K562 (cell line): ENCODE measurements around the gene VPS26A. TPM values are rescaled to one million over a fixed set of nuclear protein-coding genes. Genes with fewer than 3 reads are reported as not detected.

Source experiments
- BRCA1 ChIP-seq, 2 experiments: fragments of 450-650 bp in 1 of 2; sonication (generic) in 1 of 2; formaldehyde crosslinking in 1 of 2; IDR thresholded peaks; 2 replicates each; pipeline versions ENCODE4 v1.5.0 to v1.6.1; 2017 to 2020; ENCODE audit warnings: mild to moderate bottlenecking in 1 of 2, missing genetic modification reagents in 1 of 2
- CBX8 ChIP-seq: fragments of 200-600 bp; sonication (generic); IDR thresholded peaks from 2 replicates; pipeline ENCODE4 v1.6.1; 2012; ENCODE audit warnings: borderline replicate concordance, mixed run types, low read depth, mild to moderate bottlenecking, moderate library complexity, mixed read lengths, low read length, control low read depth, inconsistent platforms; ENCODE audit not compliant: poor library complexity, severe bottlenecking; ENCODE audit errors: extremely low read depth
- CTCF ChIP-seq, 3 experiments: IDR thresholded peaks in 2 of 3; conservative IDR thresholded peaks in 1 of 3; 2 replicates each; pipeline ENCODE4 v1.5.1; 2011 to 2012; ENCODE audit warnings: low read length in 3 of 3, mild to moderate bottlenecking in 3 of 3, control low read depth in 2 of 3, improper control_type of control experiment in 1 of 3, inconsistent platforms in 1 of 3, low read depth in 1 of 3, mixed read lengths in 1 of 3, moderate library complexity in 1 of 3; ENCODE audit not compliant: insufficient read depth in 2 of 3
- FOXK1 ChIP-seq: sonication (generic); formaldehyde crosslinking; IDR thresholded peaks from 2 replicates; pipeline ENCODE4 v1.8.0; 2022; ENCODE audit warnings: missing genetic modification reagents, mild to moderate bottlenecking, borderline replicate concordance
- FOXM1 ChIP-seq, 2 experiments: fragments of 450-650 bp in 1 of 2; sonication (generic) in 1 of 2; formaldehyde crosslinking in 1 of 2; IDR thresholded peaks; 2 replicates each; pipeline versions ENCODE4 v1.6.1 to v1.9.0; 2017 to 2022; ENCODE audit warnings: low read depth in 2 of 2, mild to moderate bottlenecking in 2 of 2, missing genetic modification reagents in 1 of 2, moderate library complexity in 1 of 2
- HLTF ChIP-seq: fragments of 450-650 bp; IDR thresholded peaks from 2 replicates; pipeline ENCODE4 v1.6.1; 2016
- HMG20B ChIP-seq: fragments of 250-450 bp; sonication (Bioruptor Pico); IDR thresholded peaks from 2 replicates; pipeline ENCODE4 v1.5.0; 2021; ENCODE audit warnings: mild to moderate bottlenecking
- MTA1 ChIP-seq: fragments of 450-650 bp; IDR thresholded peaks from 2 replicates; pipeline ENCODE4 v1.6.1; 2017; ENCODE audit warnings: borderline replicate concordance
- NELFE ChIP-seq: IDR thresholded peaks from 2 replicates; pipeline ENCODE4 v1.6.1; 2011; ENCODE audit warnings: mild to moderate bottlenecking; ENCODE audit not compliant: insufficient read depth, insufficient read length
- NFE2L1 ChIP-seq: fragments of 450-650 bp; IDR thresholded peaks from 2 replicates; pipeline ENCODE4 v1.6.1; 2016; ENCODE audit warnings: missing genetic modification characterization, low read depth, mild to moderate bottlenecking, missing compliant biosample characterization, moderate library complexity, borderline replicate concordance
- OTX1 ChIP-seq: fragments of 450-650 bp; formaldehyde crosslinking; IDR thresholded peaks from 2 replicates; pipeline ENCODE4 v1.4.0; 2022; ENCODE audit warnings: mild to moderate bottlenecking
- PHF8 ChIP-seq: fragments of 200-600 bp; sonication (generic); IDR thresholded peaks from 2 replicates; pipeline ENCODE4 v1.6.1; 2012; ENCODE audit warnings: mixed run types, mild to moderate bottlenecking, inconsistent platforms, low read length, moderate library complexity, borderline replicate concordance
- RCOR1 ChIP-seq, 2 experiments: IDR thresholded peaks; 2 replicates each; pipeline ENCODE4 v1.6.1; 2012; ENCODE audit warnings: low read depth in 2 of 2, low read length in 2 of 2, borderline replicate concordance in 1 of 2, improper control_type of control experiment in 1 of 2
- polyA plus RNA-seq, 8 experiments: library from polyadenylated mRNA; depleted of rRNA in 4 of 8; stranded (reverse) in 5 of 8; unstranded in 3 of 8; fragments of >200 nt; fragmentation: Nextera tagmentation in 2 of 8; fragmentation: Illumina TruSeq in 1 of 8; extraction: Ambion mirVana in 2 of 8; extraction: Trizol in 1 of 8; gene quantifications; 2 replicates each; pipeline versions ENCODE4 v1.2.1 to v1.2.3, GENCODE V29; 2011 to 2014; ENCODE audit warnings: inconsistent platforms in 1 of 8, missing spikeins in 1 of 8
- total RNA-seq, 7 experiments: library from RNA; depleted of rRNA in 6 of 7; stranded (reverse); fragments of >200 nt in 6 of 7; fragmentation: Illumina TruSeq in 2 of 7; extraction: Trizol in 2 of 7; gene quantifications; 2 replicates each; pipeline versions ENCODE4 v1.2.1 to v1.2.3, GENCODE V29; 2011 to 2021; ENCODE audit warnings: low replicate concordance in 1 of 7
- TF ChIP-seq, protein P1 (sequence below): sonication (generic); formaldehyde crosslinking; IDR thresholded peaks from 2 replicates; pipeline ENCODE4 v1.8.0; 2023; ENCODE audit warnings: missing genetic modification reagents, mild to moderate bottlenecking, borderline replicate concordance
- TF ChIP-seq, protein P2 (sequence below): fragments of 250-450 bp; sonication (Bioruptor Pico); IDR thresholded peaks from 2 replicates; pipeline ENCODE4 v1.5.0; 2021; ENCODE audit warnings: mild to moderate bottlenecking, moderate library complexity

The VPS26A gene
- total and polyA plus RNA-seq, 9 of the 15 experiments (the other 6 are each of a cell fraction or from before 2014, with no cell fraction given), result 47.1 to 137 (median 69.3) TPM

- TF ChIP-seq, protein P1, sequence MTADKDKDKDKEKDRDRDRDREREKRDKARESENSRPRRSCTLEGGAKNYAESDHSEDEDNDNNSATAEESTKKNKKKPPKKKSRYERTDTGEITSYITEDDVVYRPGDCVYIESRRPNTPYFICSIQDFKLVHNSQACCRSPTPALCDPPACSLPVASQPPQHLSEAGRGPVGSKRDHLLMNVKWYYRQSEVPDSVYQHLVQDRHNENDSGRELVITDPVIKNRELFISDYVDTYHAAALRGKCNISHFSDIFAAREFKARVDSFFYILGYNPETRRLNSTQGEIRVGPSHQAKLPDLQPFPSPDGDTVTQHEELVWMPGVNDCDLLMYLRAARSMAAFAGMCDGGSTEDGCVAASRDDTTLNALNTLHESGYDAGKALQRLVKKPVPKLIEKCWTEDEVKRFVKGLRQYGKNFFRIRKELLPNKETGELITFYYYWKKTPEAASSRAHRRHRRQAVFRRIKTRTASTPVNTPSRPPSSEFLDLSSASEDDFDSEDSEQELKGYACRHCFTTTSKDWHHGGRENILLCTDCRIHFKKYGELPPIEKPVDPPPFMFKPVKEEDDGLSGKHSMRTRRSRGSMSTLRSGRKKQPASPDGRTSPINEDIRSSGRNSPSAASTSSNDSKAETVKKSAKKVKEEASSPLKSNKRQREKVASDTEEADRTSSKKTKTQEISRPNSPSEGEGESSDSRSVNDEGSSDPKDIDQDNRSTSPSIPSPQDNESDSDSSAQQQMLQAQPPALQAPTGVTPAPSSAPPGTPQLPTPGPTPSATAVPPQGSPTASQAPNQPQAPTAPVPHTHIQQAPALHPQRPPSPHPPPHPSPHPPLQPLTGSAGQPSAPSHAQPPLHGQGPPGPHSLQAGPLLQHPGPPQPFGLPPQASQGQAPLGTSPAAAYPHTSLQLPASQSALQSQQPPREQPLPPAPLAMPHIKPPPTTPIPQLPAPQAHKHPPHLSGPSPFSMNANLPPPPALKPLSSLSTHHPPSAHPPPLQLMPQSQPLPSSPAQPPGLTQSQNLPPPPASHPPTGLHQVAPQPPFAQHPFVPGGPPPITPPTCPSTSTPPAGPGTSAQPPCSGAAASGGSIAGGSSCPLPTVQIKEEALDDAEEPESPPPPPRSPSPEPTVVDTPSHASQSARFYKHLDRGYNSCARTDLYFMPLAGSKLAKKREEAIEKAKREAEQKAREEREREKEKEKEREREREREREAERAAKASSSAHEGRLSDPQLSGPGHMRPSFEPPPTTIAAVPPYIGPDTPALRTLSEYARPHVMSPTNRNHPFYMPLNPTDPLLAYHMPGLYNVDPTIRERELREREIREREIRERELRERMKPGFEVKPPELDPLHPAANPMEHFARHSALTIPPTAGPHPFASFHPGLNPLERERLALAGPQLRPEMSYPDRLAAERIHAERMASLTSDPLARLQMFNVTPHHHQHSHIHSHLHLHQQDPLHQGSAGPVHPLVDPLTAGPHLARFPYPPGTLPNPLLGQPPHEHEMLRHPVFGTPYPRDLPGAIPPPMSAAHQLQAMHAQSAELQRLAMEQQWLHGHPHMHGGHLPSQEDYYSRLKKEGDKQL (CRISPR knock-in tag), result no peak
- no peak for TF ChIP-seq RCOR1 (IDR thresholded peaks at IDR 0.05; ENCODE audit: borderline replicate concordance in 1 of 2, low read depth in 2 of 2, low read length in 2 of 2)
- TF ChIP-seq MTA1, result no peak
- TF ChIP-seq BRCA1 (IDR thresholded peaks at IDR 0.05), result no peak
- 0 out of 2 replicates have a peak, but pooled peaks have one; percentile 14 for TF ChIP-seq BRCA1 (CRISPR knock-in tag; IDR thresholded peaks at IDR 0.05)
- TF ChIP-seq HLTF, result no peak
- TF ChIP-seq, protein P2, sequence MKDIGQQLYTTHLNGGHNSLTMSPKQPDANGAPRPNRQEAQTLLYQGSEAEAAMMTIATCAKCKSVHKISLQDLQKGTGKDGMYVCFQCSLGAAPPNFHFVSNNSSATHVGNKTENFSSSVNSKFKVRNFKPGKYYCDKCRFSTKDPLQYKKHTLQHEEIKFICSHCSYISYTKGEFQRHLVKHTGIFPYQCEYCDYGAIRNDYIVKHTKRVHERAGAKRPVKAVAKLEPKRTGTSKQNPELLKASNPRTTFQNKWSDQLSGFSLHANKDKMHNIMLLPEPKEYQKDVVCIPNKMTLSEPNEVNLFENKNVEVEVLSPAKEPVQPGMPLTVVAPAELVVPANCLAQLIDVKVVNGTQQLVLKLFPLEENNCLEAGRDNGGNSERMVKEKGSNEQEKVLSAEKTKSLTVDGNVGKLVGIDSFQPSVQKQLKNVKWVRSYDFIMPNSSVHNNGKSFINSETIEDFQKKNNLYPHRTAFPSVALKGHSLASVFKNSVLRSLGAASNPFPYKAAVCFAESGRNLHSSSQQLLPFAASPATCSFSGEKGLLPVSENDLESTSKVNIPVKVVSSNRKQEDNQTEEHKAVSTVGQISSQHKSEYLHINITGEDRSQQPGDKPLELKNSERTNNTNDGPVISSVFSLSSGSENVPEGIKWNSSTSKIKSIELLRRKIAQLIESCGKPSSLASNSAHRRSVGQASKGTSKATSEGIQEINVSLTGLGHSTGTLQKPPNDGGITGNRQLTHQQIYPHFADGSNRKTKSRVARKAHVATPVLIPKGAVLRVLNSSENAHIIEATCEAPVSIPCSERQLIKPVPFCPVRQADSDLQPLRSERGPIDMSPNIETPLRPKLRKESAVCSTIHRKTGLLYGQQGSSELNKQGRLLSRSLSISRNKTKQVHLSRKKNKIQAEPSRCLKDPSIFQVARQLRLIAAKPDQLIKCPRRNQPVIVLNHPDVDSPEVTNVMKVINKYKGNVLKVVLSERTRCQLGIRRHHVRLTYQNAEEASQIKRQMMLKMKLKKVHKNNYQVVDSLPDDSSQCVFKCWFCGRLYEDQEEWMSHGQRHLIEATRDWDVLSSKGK (CRISPR knock-in tag), result no peak
- TF ChIP-seq NFE2L1, result no peak
- no peak for TF ChIP-seq HMG20B (CRISPR knock-in tag)
- no peak for TF ChIP-seq OTX1 (CRISPR knock-in tag)
- TF ChIP-seq CTCF (IDR thresholded peaks at IDR 0.05 in 2 of 3, conservative IDR thresholded peaks at IDR 0.05 in 1 of 3; ENCODE audit: insufficient read depth in 2 of 3, low read depth in 1 of 3, low read length in 3 of 3), result 0 out of 6 replicates have a peak, but pooled peaks of 1 of the 3 experiments have one; percentile 2
- TF ChIP-seq NELFE, result no peak
- no peak for TF ChIP-seq PHF8
- TF ChIP-seq FOXM1 (IDR thresholded peaks at IDR 0.05; ENCODE audit: low read depth), result no peak
- TF ChIP-seq FOXM1 (CRISPR knock-in tag; IDR thresholded peaks at IDR 0.05; ENCODE audit: low read depth), result no peak
- TF ChIP-seq CBX8, result no peak
- 0 out of 2 replicates have a peak, but pooled peaks have one; percentile 39 for TF ChIP-seq FOXK1
Observed at GRCh38 chr10:69180525-69181204, 56.7 kb downstream of the VPS26A start (continued).
